GM12878 (cell line): ENCODE data around the gene TRRAP. TPM values are rescaled to one million over a fixed set of nuclear protein-coding genes. Genes with fewer than 3 reads are reported as not detected.

Experiments used
- ATAC-seq: fragments of 200-7000 bp; cut with Tn5 transposase; 3 replicates; pipeline ENCODE4 v1.9.1; 2020; ENCODE audit warnings: mild to moderate bottlenecking, moderate library complexity
- BruUV-seq: library from RNA; stranded (reverse); fragments of 400-500 nt; replicated peaks from 2 replicates; lab custom pipeline; 2021; lab: Mats Ljungman, UMichigan
- CTCF ChIA-PET: fragments of 300-600 bp; sonication (Branson Sonifier 250); formaldehyde crosslinking; extraction: SDS; loops from one replicate; lab custom pipeline; 2021; ENCODE audit warnings: inconsistent platforms; lab: Yijun Ruan, JAX
- POLR2A ChIA-PET: fragments of 350-600 bp; formaldehyde crosslinking; extraction: SDS; loops from one replicate; lab custom pipeline; 2021; ENCODE audit warnings: inconsistent platforms; lab: Charles Lee
- RAD21 ChIA-PET: fragments of 300-600 bp; sonication (Branson Sonifier 250); formaldehyde crosslinking; loops from one replicate; lab custom pipeline; 2023; ENCODE audit warnings: antibody characterized with exemption; ENCODE audit not compliant: unreplicated experiment; lab: Charles Lee
- SMC1A ChIA-PET: fragments of 300-600 bp; sonication (Branson Sonifier 250); formaldehyde crosslinking; loops from one replicate; lab custom pipeline; 2023; ENCODE audit not compliant: unreplicated experiment, uncharacterized antibody; lab: Charles Lee
- DNase-seq: peaks from one replicate; pipeline ENCODE4 v3.0.0-alpha.2; 2011; ENCODE audit warnings: low read depth, low spot score
- FAIRE-seq: peaks from 3 replicates; lab custom pipeline; 2011; peaks lifted over from hg19 to GRCh38; lab: Jason Lieb, UNC
- H2AFZ ChIP-seq: 2 replicates; pipeline ENCODE4 v1.6.0; 2011; ENCODE audit warnings: low read depth, low read length, control low read depth; ENCODE audit not compliant: control insufficient read depth
- H3K27ac ChIP-seq: 2 replicates; pipeline ENCODE4 v1.5.1; 2011; ENCODE audit warnings: control low read depth; ENCODE audit not compliant: control insufficient read depth, insufficient read depth
- H3K27me3 ChIP-seq, 2 experiments: replicated peaks in 1 of 2; 2 replicates each; pipeline versions ENCODE4 v1.6.0 to v1.6.1; 2011; ENCODE audit warnings: low read length in 1 of 2; ENCODE audit not compliant: control insufficient read depth in 2 of 2, insufficient read depth in 2 of 2
- H3K36me3 ChIP-seq, 2 experiments: 2 replicates each; pipeline ENCODE4 v1.5.1; 2011; ENCODE audit warnings: low read length in 1 of 2; ENCODE audit not compliant: control insufficient read depth in 2 of 2, insufficient read depth in 2 of 2
- H3K4me1 ChIP-seq: 2 replicates; pipeline ENCODE4 v1.6.1; 2011; ENCODE audit warnings: mild to moderate bottlenecking, low read length, moderate library complexity, mixed read lengths; ENCODE audit not compliant: control insufficient read depth, insufficient read depth
- H3K4me2 ChIP-seq: 2 replicates; pipeline ENCODE4 v1.6.0; 2011; ENCODE audit warnings: control low read depth; ENCODE audit not compliant: control insufficient read depth, insufficient read depth
- H3K4me3 ChIP-seq: fragments of 200-600 bp; sonication (generic); 2 replicates; pipeline ENCODE4 v1.5.1; 2016
- H3K79me2 ChIP-seq: 2 replicates; pipeline ENCODE4 v1.6.0; 2011; ENCODE audit warnings: low read length; ENCODE audit not compliant: control insufficient read depth, insufficient read depth
- H3K9ac ChIP-seq: 2 replicates; pipeline ENCODE4 v1.8.0; 2011; ENCODE audit warnings: low read length, control low read depth, mixed read lengths; ENCODE audit not compliant: control insufficient read depth, insufficient read depth
- H3K9me3 ChIP-seq: replicated peaks from 3 replicates; pipeline ENCODE4 v1.5.1; 2011; ENCODE audit warnings: mild to moderate bottlenecking, low read length; ENCODE audit not compliant: control insufficient read depth, insufficient read depth
- H4K20me1 ChIP-seq: 2 replicates; pipeline ENCODE4 v1.6.0; 2011; ENCODE audit not compliant: control insufficient read depth, insufficient read depth
- CREB1 ChIP-seq: IDR thresholded peaks from 2 replicates; pipeline ENCODE4 v1.6.1; 2012; ENCODE audit warnings: low read depth, mild to moderate bottlenecking, inconsistent platforms
- GATAD2B ChIP-seq: fragments of 450-650 bp; conservative IDR thresholded peaks from 2 replicates; pipeline ENCODE4 v1.6.1; 2017; ENCODE audit warnings: low read depth, mild to moderate bottlenecking, moderate library complexity
- NBN ChIP-seq: fragments of 450-650 bp; IDR thresholded peaks from 2 replicates; pipeline ENCODE4 v1.6.1; 2016
- POLR2AphosphoS2 ChIP-seq: IDR thresholded peaks from 2 replicates; pipeline ENCODE4 v1.6.1; 2011; ENCODE audit warnings: low read depth, mild to moderate bottlenecking, low read length, improper control_type of control experiment, moderate library complexity
- RCOR1 ChIP-seq: conservative IDR thresholded peaks from 2 replicates; pipeline ENCODE4 v1.6.1; 2012; ENCODE audit warnings: low read depth, low read length, improper control_type of control experiment
- STAT3 ChIP-seq: IDR thresholded peaks from 2 replicates; pipeline ENCODE4 v1.6.1; 2011; ENCODE audit warnings: low read depth, low read length, improper control_type of control experiment
- YY1 ChIP-seq: IDR thresholded peaks from 2 replicates; pipeline ENCODE4 v1.6.1; 2011; ENCODE audit warnings: low read depth, mild to moderate bottlenecking, low read length
- WGBS: methylation state at CpG from one replicate; pipeline ENCODE4 v1.1.6; 2016; ENCODE audit warnings: low lambda C conversion rate; ENCODE audit not compliant: insufficient replicate concordance, insufficient coverage; ENCODE audit errors: missing lambda C conversion rate; 5-methylcytosine and 5-hydroxymethylcytosine counted together
- in situ Hi-C: fragments of 300-500 bp; cut with MboI; formaldehyde crosslinking; loops from 9 replicates; pipeline ENCODE4 v1.14.3; 2018; ENCODE audit warnings: mixed read lengths
- intact Hi-C: fragments of 100-400 bp; cut with micrococcal nuclease; formaldehyde crosslinking; loops from one replicate; pipeline ENCODE4 v1.14.2; 2022; ENCODE audit not compliant: unreplicated experiment
- polyA plus RNA-seq, 11 experiments: library from polyadenylated mRNA; depleted of rRNA in 4 of 11; unstranded in 6 of 11; stranded (reverse) in 5 of 11; fragments of >200 nt; fragmentation: Nextera tagmentation in 4 of 11; fragmentation: Illumina TruSeq in 1 of 11; extraction: Ambion mirVana in 4 of 11; extraction: Trizol in 1 of 11; gene quantifications; 1 replicate in 1 of 11; 2 replicates in 10 of 11; pipeline versions ENCODE4 v1.2.1 to v1.2.3, GENCODE V29; 2011 to 2016; ENCODE audit warnings: inconsistent platforms in 2 of 11, missing spikeins in 2 of 11, low read depth in 1 of 11
- total RNA-seq, 4 experiments: library from RNA; depleted of rRNA in 3 of 4; stranded (reverse); fragments of >200 nt in 3 of 4; fragmentation: Illumina TruSeq in 1 of 4; extraction: Trizol in 1 of 4; gene quantifications; 2 replicates each; pipeline versions ENCODE4 v1.2.1 to v1.2.3, GENCODE V29; 2013 to 2021
- TF ChIP-seq, protein P1 (sequence below): IDR thresholded peaks from 2 replicates; pipeline ENCODE4 v1.6.1; 2012; ENCODE audit warnings: low read depth, low read length, improper control_type of control experiment
- TF ChIP-seq, protein P2 (sequence below): fragments of 450-650 bp; formaldehyde crosslinking; IDR thresholded peaks from 2 replicates; pipeline ENCODE4 v1.4.0; 2022; ENCODE audit warnings: mild to moderate bottlenecking, moderate library complexity

Gene TRRAP
- total and polyA plus RNA-seq, 10 of the 15 experiments (the other 5 are each of a cell fraction or from before 2014, with no cell fraction given) = 1.1 to 39.3 (median 8.5) TPM

DNA sequence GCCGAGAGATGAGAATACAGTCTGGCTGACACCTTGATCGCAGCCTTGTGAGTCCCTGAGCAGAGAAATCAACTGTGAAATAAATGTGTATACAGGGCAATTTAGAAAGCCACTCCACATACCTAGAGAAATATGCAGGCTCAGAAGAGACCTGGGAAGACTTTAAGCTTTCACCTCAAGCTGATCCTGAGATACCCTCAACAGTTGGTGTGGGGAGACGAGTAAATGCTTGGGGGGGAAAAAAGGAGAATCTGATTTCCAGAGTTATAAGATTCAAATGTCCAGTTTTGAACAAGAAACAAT is 142.0 kb downstream of the TRRAP start:
- 94% methylated on average over 3 of the region's 3 CpGs for WGBS
- POLR2A ChIA-PET = no interaction called here

More for the DNA sequence above, 142.0 kb downstream of the TRRAP start:
- FAIRE-seq (no peak), DNase-seq (no peak), ATAC-seq (no peak)
- H3K79me2 ChIP-seq = no peaks in the 10 kb centered on the region
- no peaks in the 10 kb centered on the region; the same call in 2 of the 3 replicates for H3K9me3 ChIP-seq
- no peak overlapping the region for H3K27ac ChIP-seq
- H3K9ac ChIP-seq = no peak overlapping the region
- H3K36me3 ChIP-seq = peaks cover 0 to 11% of the 10 kb centered on the region in 2 experiments; a peak in 2 of 4 replicates
- H4K20me1 ChIP-seq = no peaks in the 10 kb centered on the region
- H2AFZ ChIP-seq = no peak overlapping the region
- in situ Hi-C loops = no loop called here
- TF ChIP-seq RCOR1 (no peak), STAT3 (no peak), GATAD2B (no peak), CREB1 (no peak), YY1 (no peak), POLR2AphosphoS2 (no peak), NBN (no peak)
- TF ChIP-seq, protein P1, sequence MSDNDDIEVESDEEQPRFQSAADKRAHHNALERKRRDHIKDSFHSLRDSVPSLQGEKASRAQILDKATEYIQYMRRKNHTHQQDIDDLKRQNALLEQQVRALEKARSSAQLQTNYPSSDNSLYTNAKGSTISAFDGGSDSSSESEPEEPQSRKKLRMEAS = no peak
- TF ChIP-seq, protein P2, sequence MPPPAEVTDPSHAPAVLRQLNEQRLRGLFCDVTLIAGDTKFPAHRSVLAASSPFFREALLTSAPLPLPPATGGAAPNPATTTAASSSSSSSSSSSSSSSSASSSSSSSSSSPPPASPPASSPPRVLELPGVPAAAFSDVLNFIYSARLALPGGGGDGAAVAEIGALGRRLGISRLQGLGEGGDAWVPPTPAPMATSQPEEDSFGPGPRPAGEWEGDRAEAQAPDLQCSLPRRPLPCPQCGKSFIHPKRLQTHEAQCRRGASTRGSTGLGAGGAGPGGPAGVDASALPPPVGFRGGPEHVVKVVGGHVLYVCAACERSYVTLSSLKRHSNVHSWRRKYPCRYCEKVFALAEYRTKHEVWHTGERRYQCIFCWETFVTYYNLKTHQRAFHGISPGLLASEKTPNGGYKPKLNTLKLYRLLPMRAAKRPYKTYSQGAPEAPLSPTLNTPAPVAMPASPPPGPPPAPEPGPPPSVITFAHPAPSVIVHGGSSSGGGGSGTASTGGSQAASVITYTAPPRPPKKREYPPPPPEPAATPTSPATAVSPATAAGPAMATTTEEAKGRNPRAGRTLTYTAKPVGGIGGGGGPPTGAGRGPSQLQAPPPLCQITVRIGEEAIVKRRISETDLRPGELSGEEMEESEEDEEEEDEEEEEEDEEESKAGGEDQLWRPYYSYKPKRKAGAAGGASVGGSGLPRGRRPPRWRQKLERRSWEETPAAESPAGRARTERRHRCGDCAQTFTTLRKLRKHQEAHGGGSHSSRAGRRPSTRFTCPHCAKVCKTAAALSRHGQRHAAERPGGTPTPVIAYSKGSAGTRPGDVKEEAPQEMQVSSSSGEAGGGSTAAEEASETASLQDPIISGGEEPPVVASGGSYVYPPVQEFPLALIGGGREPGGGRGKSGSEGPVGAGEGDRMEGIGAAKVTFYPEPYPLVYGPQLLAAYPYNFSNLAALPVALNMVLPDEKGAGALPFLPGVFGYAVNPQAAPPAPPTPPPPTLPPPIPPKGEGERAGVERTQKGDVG (CRISPR knock-in tag) = no peak
- no peaks in the 10 kb centered on the region for H3K27me3 ChIP-seq
- H3K4me1 ChIP-seq = no peaks in the 10 kb centered on the region
- no peak overlapping the region for H3K4me3 ChIP-seq
- ChIA-PET CTCF (no interaction called here), RAD21 (no interaction called here), SMC1A (no interaction called here)
- BruUV-seq = no TSS peak
- H3K4me2 ChIP-seq = no peak overlapping the region
- intact Hi-C loops = no loop called here
